Left renal pelvis (tissue), 4 donors: ENCODE measurements around the gene CKB. TPM values are rescaled to one million over a fixed set of nuclear protein-coding genes. Genes with fewer than 3 reads are reported as not detected.

Experiments used
- DNase-seq, 4 donors: peaks; one replicate each; pipeline ENCODE4 v3.0.0-alpha.2; 2013; ENCODE audit warnings: low read depth in 4 of 4, low spot score in 3 of 4
- polyA plus RNA-seq, 4 donors: library from polyadenylated mRNA; unstranded; fragments of 120-200 nt; gene quantifications; one replicate each; pipeline ENCODE4 v1.2.1, GENCODE V29; 2013; ENCODE audit not compliant: insufficient read length in 4 of 4

The CKB gene
- polyA plus RNA-seq, 4 donors, result 65.6 to 159 (median 121) TPM

DNA sequence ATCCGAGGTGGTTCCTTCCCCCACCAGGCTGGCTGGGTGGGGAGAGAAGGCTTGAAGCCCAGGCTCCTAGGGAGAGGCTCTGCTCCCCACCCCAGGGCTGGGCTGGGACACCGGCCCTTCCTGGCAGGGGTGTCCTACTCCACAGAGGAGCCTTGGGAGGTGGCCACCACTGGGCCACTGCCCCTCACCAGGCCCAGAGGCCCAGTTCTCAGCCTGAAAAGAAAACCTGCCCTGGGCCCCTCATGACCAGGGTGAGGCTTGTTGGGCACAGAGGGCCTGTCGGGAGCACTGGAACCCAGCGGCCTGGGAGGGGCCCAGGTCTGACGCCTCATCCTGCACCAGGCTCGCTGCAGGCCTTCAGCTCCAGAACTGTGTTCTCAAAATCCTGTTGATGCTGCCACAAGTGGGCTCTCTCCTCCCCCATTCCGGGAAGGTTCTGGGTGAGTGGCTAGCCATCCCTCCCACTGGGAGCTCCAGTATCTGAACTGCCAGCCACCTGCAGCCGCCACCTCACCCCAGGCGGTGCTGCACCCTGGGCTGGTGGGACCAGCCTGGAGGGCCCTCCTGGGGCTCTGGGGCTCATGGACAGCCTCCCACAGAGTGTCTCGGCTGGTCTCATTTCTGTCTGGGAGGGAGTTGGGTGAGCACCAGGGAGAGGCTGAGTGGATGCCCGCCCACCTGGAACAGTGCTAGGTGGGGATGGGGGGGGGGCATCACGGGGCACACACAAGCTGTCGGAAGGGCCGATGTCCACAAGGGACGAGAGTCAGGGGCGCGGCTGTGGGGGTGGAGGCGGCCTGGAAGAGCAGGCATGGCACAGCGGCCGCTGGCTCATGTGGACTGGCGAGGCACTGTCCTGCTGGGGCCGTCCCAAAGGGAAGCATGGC lies 28.1 kb upstream of the CKB start:
- DNase-seq, result no peak

DNA sequence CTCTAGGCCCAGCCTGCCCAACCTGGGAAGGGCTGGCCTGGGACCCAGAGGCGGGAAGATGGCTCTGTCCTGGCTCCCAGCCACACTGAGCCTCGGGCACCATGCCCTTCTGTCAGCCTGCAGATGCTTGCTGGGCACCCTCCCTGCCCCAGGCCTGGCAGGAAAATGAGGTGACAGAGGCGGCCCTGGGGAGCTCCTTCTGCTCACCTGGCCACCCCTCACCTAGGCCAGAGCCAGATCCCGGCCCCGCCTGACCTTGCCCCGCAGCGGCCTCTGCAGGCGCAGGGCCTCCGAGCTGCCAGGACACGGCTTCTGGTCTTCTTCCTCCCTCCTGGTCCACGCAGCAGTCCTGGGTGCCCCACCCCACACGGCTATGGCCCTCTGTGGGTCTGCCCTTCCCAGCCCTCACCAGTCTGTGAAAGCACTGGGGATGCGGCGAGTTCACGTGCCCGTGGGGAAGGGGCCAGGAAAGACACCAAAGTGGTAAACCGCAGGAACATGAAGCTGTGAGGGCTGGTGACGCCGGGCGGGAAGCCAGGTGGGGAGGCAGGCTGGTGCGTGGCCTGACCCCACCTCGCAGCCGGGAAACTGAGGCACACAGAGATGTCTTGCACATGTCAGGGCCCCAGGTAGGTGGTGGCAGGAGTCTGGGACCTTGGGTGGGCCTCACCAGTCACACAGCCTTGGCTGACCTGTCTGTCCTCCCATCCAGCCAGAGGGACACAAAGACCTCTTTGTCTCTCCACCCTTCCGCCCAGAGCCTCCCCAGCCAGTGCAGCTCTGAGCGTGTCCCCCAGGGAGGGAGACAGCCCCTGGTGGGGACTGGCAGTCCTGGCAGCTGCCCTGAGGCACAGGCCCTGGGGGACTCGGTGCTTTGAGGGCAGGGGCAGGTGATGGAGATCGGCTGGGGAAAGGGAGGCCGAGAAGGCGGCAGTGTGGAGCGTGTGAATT lies 27.0 kb upstream of the CKB start:
- no peak for DNase-seq

DNA sequence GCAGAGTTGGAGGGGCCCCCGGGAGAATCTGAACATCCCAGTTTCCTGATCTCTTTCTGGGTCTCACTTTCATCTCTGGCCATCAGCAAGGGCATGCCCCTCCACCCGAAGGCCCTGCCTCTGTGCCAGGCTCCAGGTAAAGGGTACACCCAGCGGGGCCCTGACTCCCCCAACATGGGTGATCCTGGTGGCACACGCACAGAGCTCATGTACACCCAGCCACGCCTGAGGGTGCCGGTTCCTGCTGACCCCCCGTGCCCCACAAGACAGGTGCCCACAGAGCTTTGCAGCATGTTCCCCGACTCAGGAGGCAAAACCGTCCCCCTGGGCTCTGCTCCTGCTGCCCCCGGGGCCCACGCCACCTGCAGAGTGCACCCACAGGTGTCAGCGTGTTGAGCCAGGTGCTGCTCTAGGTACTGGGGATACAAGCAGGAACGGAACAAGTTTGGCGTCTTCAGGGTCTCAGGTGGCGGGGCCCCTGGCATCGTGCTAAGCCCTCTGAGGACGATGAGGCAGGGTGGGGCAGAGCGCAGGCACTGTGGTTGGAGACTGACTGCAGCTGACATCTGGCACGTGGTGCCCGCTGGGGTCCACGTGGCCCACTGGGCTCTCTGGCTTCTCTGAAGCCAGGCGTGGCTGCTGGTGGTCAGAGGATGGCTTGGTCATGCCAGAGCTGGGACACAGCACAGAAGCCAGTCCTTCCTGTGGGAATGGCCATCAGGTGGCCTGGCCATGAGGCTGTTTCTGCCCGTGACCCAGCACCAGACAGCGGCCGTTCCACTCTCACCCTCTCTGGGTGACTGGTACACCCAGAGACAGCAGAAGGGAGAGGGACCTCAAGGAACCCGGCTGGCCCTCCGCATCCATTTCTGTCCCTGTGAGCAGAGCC lies 26.1 kb upstream of the CKB start:
- DNase-seq, result no peak

DNA sequence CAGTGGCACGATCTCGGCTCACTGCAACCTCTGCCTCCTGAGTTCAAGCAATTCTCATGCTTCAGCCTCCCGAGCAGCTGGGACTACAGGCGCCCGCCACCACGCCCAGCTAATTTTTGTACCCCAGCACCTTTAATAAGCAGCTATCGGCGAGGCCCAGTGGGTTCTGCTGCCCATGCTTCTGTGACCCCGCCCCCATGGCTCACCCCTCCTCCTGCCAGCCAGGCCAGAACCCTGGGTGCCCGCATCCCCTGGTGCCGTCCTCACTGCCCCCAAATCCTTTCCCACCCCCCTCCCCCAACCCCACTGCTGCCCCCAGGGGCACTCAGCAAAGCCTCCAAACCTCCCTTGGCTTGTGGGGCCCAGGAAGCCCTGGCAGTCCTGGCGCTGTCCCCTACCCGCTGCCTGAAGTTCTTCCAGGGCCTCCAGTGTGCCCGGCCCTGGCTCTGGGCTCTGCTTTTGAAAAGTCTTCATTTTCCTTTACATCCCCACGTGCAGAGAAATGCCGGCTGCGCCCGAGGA lies 25.4 kb upstream of the CKB start:
- no peak for DNase-seq

DNA sequence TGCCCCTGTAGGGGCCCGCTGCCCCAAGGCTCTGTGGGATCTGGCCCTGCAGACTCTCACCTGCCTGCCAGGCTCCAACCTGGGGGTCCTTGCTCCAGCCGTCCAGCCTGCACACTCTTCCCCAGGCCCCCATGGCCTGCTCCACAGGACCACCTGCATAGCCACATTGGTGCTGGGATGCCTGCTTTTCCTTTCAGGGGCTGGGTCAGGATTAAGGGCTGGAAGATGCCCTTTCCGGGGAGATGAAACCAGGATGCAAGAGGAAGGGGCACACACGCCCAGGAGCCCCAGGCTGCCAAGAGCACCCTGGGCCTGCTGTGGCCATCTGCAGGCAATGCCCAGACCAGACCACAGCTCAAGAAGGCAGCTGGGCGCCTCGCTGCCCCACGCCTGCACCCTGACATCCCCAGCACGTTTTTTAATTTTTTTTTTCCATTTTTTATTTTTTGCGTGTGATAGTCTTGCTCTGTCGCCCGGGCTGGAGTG lies 24.9 kb upstream of the CKB start:
- DNase-seq, result no peak

DNA sequence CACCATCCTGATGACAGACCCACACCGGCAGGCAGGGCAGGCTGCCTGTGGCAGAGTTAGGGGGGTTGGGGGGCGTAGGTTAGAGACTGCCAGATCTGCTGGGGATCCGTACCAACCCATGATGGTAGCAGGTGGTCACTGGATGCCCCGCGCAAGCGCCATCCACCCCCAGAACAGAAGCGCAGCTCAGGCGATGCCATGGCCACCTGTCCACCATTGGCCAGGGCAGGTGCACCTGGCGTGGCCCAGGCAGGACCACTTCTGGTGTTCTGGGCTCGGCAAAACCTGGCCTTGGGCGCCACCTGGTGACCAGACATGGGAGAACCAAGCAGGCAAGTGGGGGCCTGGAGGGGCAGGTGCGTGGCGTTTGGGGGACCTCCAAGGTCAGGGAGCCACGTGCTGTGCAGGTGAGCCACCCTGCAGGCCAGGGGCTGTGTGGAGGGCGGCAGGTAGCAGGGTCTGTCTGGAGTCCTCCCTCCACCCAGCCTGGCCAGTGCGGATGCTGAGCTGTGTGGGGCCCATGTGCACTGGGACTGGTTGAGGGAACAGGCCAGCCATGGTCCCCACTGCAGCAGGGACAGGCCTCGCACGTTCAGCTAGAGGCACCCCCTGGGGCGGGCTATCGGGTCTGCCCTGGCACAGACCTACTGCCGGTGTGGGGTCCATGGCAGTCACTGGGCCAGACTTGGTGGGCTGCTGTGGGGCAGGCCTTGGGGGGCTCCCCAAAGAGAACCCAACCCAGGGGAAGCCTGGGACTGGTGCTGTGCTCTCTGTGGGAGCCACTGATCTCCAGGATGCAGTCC lies 24.2 kb upstream of the CKB start:
- no peak for DNase-seq

DNA sequence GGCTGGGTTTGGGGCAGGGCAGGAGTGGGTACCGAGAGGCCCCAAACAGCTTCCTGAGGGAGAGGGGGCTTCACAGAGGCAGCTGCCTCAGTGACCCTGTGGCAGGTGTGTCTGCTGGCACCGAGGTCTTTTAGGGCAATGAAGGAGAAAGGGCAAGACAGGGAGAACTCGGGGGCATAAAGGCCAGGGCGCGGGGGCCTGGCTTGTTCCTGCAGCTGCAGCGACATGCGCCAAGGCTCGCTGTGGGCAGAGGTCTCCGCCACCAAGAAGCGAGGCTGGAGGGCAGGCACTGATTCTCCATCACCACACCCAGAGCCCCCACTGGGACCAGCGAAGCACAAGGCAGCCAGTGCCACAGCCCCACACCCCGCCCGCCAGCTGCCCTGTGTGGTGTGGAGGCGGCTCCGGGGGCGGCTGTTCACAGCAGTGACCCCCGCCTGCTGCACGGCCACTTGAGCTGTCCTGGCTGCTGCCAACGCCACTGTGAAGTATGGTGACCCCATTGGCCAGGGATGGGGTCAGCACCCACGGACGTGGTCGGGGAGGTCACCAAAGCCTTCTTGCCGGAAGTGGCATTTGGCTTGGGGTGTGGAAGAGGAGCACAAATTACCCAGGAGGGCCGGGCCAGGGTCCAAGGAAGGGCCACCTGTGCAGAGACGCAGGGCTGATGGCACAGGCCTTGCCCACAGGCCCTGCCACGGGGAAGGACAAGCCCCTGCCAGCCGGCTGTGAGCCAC lies 23.5 kb upstream of the CKB start:
- DNase-seq, result no peak

DNA sequence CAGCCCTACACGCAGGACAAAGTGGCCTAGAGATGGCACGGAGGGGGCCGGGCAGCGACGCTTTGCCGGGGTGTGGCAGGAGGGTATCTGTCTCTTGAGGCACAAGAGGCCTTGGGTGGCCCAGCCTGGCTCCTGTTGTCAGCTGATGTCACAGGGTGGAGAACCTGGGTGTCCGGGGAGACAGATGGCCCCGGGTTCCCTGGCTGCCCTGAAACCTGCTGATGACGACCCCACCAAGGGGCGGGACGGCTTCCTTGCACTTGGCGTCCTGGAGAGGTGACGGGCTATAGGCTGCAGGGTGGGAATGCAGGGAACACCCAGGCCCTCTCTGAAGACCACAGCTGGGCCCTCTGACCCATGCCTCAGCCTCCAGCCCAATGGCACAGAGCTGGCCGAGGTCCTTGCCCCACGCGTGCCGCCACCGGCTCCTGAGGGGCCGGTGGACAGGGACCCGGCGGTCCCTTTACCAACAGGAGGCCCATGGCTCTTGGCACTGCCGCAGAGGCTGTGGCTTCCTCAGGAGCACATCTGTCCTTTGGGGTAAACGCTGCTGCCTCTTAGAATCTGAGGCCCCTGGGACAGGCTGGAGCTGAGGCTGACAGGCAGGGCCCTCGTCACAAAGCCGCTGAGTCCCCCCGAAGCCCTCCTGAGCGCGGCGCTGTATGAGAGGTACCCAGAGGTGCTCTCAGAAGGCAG lies 22.7 kb upstream of the CKB start:
- no peak for DNase-seq

DNA sequence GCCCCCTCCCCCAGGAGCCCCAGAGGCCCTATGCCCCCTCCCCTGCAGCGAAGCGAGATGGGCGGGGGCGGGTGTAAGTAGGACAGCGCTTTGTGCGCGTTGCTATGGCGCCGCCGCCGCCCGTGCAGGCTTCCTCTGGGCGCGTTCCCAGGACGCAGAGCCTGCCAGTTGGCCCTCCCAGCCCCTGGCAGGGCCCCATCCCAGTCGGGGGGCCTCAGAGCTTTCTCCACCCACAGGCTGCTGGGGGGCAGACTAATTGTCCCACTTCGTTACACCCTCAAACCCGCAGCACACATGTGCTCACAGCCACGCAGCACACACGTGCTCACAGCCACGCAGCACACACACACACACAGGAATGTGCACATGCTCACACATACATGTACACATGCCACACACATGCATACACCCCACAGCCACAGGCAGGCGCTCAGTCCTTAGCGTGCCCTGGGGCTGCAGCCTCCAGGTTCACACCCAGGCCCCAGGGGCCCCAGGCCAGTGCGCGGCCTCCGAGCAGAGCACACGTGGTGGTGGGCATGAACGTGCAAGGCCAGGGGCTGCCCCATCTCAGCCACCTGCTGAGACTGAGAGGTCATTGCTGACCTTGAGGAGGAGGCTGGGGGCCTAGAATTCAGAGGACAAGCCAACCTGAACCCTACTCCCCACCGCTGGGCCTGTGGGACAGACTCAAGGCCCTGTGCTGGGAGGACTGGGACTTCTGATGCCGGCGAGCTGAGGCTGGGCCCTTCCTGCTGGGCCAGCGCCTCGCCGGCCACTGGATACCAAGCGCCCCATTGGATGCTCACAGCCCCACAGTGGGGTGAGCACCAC lies 22.0 kb upstream of the CKB start:
- no peak for DNase-seq

DNA sequence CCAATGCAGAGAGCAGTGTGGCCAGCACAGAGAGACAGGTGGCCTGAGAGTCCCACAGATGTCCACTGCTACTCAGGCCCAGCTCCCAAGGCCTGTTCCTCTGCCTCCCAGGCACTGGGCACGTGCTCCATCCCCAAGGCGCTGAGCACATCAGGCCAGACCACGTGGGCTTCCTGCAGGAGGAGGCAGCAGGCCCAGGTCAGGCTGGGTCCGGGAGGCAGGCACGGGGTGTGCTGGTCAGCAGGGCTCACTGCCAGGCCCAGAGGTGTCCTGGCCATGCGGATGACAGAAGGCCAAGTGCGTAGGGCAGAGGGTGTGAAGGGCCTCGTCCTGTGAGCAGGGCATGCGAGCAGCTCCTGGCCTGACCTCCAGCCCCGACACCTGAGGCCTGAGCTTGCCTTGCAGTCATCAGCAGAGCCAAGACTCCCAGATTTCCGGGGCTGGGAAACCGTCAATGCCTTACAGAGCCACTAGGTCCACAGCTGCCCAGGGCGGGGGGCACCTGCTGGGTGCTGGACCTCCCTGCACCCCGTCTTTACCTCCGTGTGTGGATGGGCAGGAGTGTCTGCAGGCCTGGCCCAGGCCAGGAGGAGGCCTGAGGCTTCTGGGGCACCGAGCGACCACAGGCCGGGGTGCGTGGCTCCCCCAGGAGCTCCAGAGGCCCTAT lies 21.2 kb upstream of the CKB start:
- DNase-seq, result no peak

DNA sequence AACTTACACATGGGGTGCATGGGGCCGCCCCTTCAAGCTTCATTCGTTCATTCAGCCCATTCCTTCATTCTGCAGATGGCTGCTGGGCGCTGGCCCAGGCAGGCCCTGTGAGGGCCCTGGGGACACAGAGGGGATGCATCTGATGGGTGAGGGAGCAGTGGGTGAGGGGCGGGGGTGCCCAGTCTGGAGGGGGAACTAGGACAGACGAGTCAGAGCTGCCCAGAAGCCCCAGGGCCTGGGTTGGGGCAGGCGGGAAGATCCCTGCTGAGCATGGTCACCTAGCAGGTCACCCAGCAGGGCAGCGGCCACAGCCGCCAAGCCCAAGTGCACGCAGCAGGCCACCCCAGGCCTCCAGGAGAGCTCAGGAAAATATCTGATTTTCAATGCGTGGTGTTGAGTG lies 20.5 kb upstream of the CKB start:
- DNase-seq, result no peak

DNA sequence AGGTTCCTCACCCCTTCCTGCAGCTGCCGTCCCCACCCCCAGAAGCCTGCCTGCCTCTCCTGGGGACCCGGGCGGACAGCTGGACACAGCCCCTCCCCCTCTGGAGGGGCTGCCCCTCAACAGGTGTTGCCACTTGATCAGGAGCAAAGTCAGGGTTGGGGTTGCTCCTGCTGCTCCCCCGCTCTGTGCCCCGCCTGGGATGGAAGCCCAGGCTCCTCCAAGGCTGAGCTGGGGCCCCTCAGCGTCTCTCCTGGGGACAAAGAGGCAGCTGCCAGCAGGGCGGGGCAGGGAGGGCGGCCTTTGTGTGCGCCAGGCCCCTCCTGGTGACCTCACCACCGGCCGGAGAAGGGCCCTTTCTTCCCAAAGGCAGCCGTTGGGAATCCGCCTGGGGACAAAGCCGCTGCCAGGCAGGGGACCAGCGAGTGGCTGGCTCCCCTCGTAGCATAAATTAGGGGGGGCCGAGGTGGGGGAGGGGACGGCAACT lies 20.0 kb upstream of the CKB start:
- no peak for DNase-seq

DNA sequence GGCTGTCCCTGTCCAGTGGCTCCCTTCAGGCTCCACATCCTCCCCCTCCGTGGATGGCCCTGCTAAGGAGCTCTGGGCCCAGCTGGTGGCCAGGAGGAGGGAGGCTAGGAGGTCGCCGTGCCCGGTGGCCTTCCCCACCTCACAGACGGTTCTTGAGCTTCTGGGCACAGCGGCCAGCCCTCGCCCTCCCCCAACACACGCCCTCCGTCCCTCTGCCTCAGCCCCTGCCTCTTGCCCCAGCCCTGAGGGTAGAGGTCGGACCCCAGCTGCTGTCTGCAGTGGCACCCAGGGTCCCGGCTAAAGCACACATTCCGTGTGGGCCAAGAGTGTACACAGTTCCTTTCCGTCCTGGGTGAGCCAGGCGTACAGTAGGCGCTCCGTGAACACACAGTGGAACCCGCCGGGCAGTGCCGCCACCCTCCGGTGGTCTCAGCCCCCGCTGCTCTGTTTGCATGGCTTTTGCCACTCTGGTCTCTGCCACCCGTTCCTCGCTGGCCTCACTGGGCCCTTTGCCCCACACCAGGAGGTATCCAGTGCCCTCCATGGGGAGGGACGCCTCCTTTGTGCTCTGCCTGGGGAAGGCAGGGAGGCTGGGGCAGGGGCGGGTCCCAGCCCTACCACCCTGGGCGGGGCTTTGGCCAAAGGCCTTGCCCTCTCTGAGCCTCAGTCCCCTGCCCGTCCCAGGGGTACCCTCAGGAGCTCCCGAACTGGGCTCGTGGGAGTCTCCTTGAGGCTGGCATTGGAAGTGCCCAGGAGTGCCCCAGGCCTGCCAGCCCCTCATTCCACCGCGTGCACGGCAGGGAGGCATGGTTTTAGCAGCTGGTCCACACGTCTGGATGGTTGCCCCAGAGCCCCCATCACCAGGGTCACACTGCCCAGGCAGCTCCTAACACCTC lies 19.3 kb upstream of the CKB start:
- no peak for DNase-seq

DNA sequence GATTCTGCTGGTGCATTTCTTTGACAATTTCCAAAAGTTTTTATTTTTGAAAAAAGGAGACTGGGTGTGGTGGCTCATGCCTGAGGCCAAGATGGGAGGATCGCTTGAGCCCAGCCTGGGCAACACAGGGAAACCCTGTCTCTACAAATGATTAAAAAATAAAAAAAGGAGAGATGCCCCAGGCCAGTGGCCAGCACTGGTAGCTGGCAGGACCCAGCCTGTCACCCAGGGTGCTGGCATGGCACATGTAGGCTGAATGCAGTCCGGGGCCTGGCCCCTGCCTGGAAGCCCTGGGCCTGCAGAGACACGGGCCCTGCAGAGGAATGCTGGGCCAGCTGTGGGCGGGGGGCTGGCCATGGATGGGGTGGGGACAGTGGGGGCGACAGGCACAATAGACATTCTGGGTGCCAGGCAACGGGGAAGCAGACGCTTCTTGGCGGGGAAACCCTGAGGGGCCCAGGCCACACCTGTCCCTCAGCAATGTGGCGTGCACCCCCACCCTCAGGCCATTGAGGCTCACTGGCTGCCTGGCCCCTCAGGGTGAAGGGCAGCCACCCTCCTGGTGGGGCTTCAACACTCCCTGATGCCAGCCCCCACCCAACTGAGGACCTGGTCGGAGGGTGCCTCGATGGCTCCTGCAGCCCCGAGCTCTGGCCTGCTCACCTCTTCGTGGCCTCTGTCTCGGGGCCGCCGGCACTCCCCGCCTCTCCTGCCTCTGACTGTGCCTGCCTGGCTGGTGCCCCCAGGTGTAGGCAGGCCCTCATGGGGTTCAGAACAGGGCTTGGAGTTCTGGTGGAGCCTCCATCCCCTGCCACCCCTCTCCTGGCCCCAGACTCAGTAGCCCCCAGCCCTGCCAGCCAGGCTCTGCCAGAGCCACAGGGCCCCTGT lies 18.4 kb upstream of the CKB start:
- no peak for DNase-seq
